GM21447 (cell line): ENCODE results near the gene NAGA.
"Not testable (repeated sequence)": the region's sequence is repeated elsewhere in the genome, so short reads cannot be mapped to it uniquely, and the experiment has no call there.

Experiments used
- ATAC-seq: cut with Tn5 transposase; IDR thresholded peaks from one replicate; pipeline ENCODE4 v1.9.1; 2021; ENCODE audit not compliant: unreplicated experiment

Gene NAGA

DNA sequence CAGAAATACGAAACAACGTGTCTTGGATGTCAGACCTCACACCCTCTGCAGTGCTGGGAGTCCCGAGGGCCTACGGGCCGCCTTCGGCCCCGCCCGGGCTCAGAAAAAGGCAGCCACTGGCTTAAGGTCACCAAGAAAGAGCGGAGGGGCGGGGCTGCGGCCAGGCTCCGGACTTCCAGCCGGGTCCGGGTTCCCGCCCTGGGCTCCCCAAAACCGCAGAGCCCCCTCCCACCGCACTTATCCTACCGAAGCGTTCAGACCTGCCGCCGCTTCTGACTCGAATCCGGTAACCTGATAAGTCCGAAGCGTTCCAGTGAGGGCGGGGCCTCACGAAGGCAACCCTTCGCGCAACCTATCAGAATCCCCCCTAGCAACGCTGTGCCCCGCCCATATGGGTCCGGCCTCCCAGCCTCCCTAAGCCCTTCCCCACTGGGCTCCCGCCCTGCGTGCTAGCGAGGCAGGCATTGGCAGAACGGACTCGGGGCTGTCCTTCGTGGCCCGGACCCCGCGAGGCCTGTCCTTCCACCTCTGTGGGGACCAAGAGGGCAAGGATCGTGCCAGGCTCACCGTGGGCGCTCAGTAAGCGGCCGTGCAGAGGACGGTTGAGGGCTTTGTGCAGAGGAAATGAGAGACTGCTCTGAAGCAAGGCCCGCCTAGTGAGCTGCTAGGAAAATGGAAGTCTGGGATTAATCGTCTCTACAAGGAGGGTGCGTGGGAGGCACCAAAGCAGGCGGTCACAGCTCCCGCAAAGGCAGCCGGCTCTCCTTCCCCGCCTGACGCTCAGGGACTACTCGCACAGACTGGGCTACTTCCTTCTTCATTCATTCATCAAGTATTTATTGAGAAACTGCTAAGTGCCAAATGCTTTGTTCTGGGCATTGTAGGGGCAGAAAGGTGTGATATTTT lies at the start of gene NAGA:
Gene NAGA (minus strand): TSS at position 296 of the 906 bp plus-strand sequence. CDS start 515 bp downstream, outside the sequence.
- ATAC-seq = peak; percentile 89

GRCh38 chr22:42116848-42117424 lies 46.3 kb upstream of the NAGA start:
- no peak for ATAC-seq

DNA sequence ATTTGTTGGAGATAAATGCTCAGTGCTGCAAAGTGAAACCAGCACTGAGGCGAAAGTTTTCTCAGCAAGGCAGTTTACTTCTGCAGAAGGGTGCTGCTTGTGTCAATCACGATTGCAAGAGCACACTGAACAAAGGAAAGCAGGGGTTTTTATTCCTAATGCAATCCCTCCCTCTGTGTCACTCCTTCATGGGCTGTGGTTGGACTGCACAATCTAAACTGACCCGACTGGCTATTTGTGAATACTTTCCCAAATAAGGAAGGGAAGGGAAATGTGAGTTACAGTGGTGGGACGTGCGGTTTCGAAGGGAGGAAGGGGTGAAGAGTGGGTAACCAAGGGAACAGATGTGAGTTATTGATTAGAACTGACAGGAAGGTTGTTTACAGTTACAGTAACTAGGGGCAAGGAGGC lies 44.8 kb upstream of the NAGA start:
- ATAC-seq = not testable (repeated sequence)

DNA sequence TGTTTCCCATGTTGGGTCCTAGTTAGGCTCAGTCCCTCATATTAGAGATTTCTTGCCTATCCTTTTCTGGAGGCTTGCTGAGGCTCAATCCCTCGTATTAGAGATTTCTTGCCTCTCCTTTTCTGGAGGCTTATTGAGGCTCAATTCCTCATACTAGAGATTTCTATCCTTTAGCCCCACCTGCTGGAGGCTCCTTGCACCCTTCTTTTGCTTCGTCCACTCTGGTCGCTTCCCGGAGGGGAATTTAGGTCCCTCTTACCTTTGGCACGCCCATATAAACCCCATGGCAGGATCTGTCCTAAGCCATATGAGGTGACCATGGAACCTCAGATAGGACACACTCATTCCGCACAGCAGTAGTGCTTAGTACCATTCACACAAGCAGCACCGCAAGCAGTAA lies 44.1 kb upstream of the NAGA start:
- ATAC-seq = no peak

DNA sequence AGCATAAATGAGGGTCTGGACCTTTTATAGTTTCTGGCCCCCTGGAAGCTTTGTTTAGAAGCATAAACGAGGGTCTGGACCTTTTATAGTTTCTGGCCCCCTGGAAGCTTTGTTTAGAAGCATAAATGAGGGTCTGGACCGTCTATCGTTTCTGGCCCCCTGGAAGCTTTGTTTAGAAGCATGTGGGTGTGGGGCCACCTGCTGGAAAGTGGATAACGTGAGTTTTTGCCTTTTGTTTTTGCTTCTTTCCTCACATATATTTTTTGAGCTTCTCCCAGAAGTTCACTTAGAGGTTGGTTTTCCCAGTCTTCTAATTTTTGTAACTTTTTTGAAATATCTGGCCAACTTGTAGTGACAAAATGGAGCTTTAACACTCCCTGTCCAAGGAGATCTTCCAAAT lies 42.2 kb upstream of the NAGA start:
- not testable (repeated sequence) for ATAC-seq

GRCh38 chr22:42111798-42112197 lies 41.2 kb upstream of the NAGA start:
- ATAC-seq = no peak

GRCh38 chr22:42108848-42109247 lies 38.2 kb upstream of the NAGA start:
- ATAC-seq = no peak

- not testable (repeated sequence) for ATAC-seq
Observed at GRCh38 chr22:42104332-42104860, 33.8 kb upstream of the NAGA start.

- ATAC-seq = no peak
Observed at GRCh38 chr22:42101199-42101598, 30.6 kb upstream of the NAGA start.

DNA sequence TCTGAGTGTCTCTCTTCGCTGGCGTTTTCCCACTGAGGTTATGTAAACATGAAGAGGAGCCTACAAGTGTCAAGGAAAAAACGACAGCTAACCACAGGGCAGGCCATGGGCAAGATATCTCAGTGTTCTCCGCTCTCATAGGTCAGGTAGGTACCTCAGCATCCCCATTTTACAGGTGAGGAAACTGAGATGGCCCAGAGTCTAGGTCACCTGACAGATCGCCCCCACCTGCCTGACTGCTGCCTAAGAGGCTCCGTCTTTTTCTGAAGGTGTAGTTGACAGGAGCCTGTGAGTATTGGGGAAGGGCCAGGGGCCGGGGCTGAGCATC lies 20.8 kb upstream of the NAGA start:
- ATAC-seq = no peak

- peak; percentile 87 for ATAC-seq
Observed at GRCh38 chr22:42090596-42091454, 20.2 kb upstream of the NAGA start, which contains the start of gene NDUFA6. Gene NDUFA6 (minus strand): TSS chr22:42090772. CDS start chr22:42090744, 28 bp downstream.

GRCh38 chr22:42086051-42086450 lies 15.4 kb upstream of the NAGA start:
- ATAC-seq = no peak

- no peak for ATAC-seq
Observed at GRCh38 chr22:42084874-42085273, 14.3 kb upstream of the NAGA start.

GRCh38 chr22:42083119-42083518 lies 12.5 kb upstream of the NAGA start:
- ATAC-seq = no peak

DNA sequence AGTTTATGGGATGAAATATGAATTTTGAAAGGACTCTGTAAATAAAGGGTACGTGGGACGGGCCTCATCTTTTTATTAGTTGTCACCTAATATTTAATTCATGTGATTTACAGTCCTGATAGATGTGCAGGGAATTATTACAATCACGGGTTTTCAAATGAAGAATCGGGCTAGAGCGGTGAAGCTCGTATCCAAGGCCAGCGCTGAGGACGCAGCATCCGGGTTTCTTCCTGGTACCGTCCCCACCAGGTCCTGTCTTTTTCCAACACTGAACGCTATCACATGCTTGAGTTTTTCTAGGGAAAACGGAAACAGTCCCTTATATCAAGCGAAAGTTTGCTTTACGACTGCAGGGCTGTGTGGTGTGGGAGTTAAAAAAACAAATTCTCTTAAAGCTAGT lies 9.7 kb upstream of the NAGA start:
- ATAC-seq = no peak

GRCh38 chr22:42079319-42080251 lies 9.0 kb upstream of the NAGA start, which contains the start of gene SMDT1:
Gene SMDT1 (plus strand): TSS chr22:42079700. CDS start chr22:42079769, 69 bp downstream.
- ATAC-seq = peak; percentile 77

GRCh38 chr22:42078469-42079318 lies 8.1 kb upstream of the NAGA start:
- ATAC-seq = no peak

DNA sequence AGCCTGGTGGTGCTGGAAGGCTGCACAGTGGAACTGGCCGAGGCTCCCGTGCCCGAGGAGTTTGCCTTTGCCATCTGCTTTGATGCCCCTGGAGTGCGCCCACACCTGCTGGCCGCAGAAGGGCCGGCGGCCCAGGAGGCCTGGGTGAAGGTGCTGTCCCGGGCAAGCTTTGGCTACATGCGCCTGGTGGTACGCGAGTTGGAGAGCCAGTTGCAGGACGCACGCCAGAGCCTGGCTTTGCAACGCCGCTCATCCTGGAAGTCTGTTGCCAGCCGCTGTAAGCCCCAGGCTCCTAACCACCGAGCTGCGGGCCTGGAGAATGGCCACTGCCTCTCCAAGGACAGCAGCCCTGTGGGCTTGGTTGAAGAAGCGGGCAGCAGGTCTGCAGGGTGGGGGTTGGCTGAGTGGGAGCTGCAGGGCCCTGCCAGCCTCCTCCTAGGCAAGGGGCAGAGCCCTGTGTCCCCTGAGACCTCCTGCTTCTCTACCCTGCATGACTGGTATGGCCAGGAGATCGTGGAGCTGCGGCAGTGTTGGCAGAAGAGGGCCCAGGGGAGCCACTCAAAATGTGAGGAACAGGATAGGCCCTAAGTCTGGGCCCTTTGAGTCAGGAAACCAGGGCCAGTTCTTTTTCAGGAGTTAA lies 7.0 kb upstream of the NAGA start:
- ATAC-seq = no peak
